K562 (cell line): ENCODE data around the gene SMOC2. TPM values are rescaled to one million over a fixed set of nuclear protein-coding genes. Genes with fewer than 3 reads are reported as not detected.

Experiments
- ATAC-seq: fragments of 200-7000 bp; cut with Tn5 transposase; 3 replicates; pipeline ENCODE4 v1.9.1; 2020; ENCODE audit warnings: moderate library complexity
- BruUV-seq: library from RNA; stranded (reverse); fragments of 400-500 nt; replicated peaks from 2 replicates; lab custom pipeline; 2021; lab: Mats Ljungman, UMichigan
- CTCF ChIA-PET: fragments of 300-600 bp; formaldehyde crosslinking; extraction: SDS; loops from one replicate; lab custom pipeline; 2021; ENCODE audit warnings: low intra/inter-chr PET ratio; lab: Yijun Ruan, JAX
- POLR2A ChIA-PET: fragments of 300-600, 350-650 bp; sonication (Branson Sonifier 250); formaldehyde crosslinking; extraction: SDS; loops from one replicate; lab custom pipeline; 2021; ENCODE audit warnings: antibody characterized with exemption, inconsistent platforms; lab: Yijun Ruan, JAX
- DNase-seq, 4 experiments: peaks; one replicate each; pipeline versions ENCODE4 v3.0.0 to v3.0.0-alpha.2; 2011 to 2018; ENCODE audit warnings: low spot score in 3 of 4, mixed read lengths in 3 of 4; ENCODE audit errors: extremely low read depth in 1 of 4
- FAIRE-seq: peaks from 2 replicates; lab custom pipeline; 2011; peaks lifted over from hg19 to GRCh38; lab: Jason Lieb, UNC
- H2AFZ ChIP-seq: 2 replicates; pipeline ENCODE4 v1.6.0; 2011; ENCODE audit warnings: low read depth, low read length, control low read depth, inconsistent platforms
- H3K27ac ChIP-seq: fragments of 200-600 bp; 3 replicates; pipeline ENCODE4 v1.8.0; 2011; ENCODE audit warnings: low read depth, mild to moderate bottlenecking, control low read depth, inconsistent platforms, low read length, moderate library complexity, mixed read lengths; ENCODE audit errors: extremely low read depth
- H3K27me3 ChIP-seq, 2 experiments: fragments of 300-600 bp in 1 of 2; 2 replicates in 1 of 2; 3 replicates in 1 of 2; pipeline versions ENCODE4 v1.6.0 to v1.8.0; 2011; ENCODE audit warnings: inconsistent platforms in 2 of 2, low read length in 2 of 2, mild to moderate bottlenecking in 1 of 2, mixed read lengths in 1 of 2, moderate library complexity in 1 of 2; ENCODE audit not compliant: control insufficient read depth in 2 of 2, insufficient read depth in 2 of 2
- H3K36me3 ChIP-seq: fragments of 300-600 bp; 3 replicates; pipeline ENCODE4 v1.8.0; 2011; ENCODE audit warnings: mild to moderate bottlenecking, low read length, inconsistent platforms; ENCODE audit not compliant: control insufficient read depth, insufficient read depth
- H3K4me1 ChIP-seq, 2 experiments: fragments of 200-600 bp in 1 of 2; replicated peaks in 1 of 2; 2 replicates in 1 of 2; 3 replicates in 1 of 2; pipeline versions ENCODE4 v1.5.1 to v1.8.0; 2011; ENCODE audit warnings: inconsistent platforms in 2 of 2, low read length in 2 of 2, mild to moderate bottlenecking in 1 of 2, mixed read lengths in 1 of 2, moderate library complexity in 1 of 2; ENCODE audit not compliant: control insufficient read depth in 2 of 2, insufficient read depth in 2 of 2
- H3K4me2 ChIP-seq: 2 replicates; pipeline ENCODE4 v1.6.1; 2011; ENCODE audit warnings: low read length, control low read depth, inconsistent platforms, mixed read lengths; ENCODE audit not compliant: insufficient read depth
- H3K4me3 ChIP-seq: fragments of 200-600 bp; sonication (generic), shearing (Covaris generic); 2 replicates; pipeline ENCODE4 v1.5.1; 2016; ENCODE audit warnings: control low read depth, inconsistent platforms
- H3K79me2 ChIP-seq: fragments of 200-600 bp; 3 replicates; pipeline ENCODE4 v1.8.0; 2011; ENCODE audit warnings: low read length, inconsistent platforms; ENCODE audit not compliant: control insufficient read depth, insufficient read depth
- H3K9ac ChIP-seq, 2 experiments: 2 replicates each; pipeline versions ENCODE4 v1.6.0 to v1.6.1; 2011; ENCODE audit warnings: low read depth in 2 of 2, low read length in 2 of 2, control low read depth in 1 of 2, inconsistent platforms in 1 of 2, mild to moderate bottlenecking in 1 of 2, mixed read lengths in 1 of 2; ENCODE audit not compliant: insufficient read depth in 1 of 2
- H3K9me1 ChIP-seq: one replicate; pipeline ENCODE4 v1.6.0; 2011; ENCODE audit warnings: inconsistent platforms, mild to moderate bottlenecking, low read length, moderate library complexity; ENCODE audit not compliant: control insufficient read depth, insufficient read depth
- H3K9me3 ChIP-seq: replicated peaks from 2 replicates; pipeline ENCODE4 v1.5.1; 2011; ENCODE audit warnings: low read depth, low read length, inconsistent platforms; ENCODE audit not compliant: control insufficient read depth, insufficient read depth
- H4K20me1 ChIP-seq: replicated peaks from 2 replicates; pipeline ENCODE4 v1.6.1; 2011; ENCODE audit warnings: low read length, inconsistent platforms, mixed read lengths; ENCODE audit not compliant: control insufficient read depth, insufficient read depth
- EZH2 ChIP-seq: IDR thresholded peaks from 2 replicates; pipeline ENCODE4 v1.6.1; 2012; ENCODE audit warnings: low read depth, mild to moderate bottlenecking, inconsistent platforms, low read length, borderline replicate concordance
- NBN ChIP-seq: fragments of 450-650 bp; IDR thresholded peaks from 2 replicates; pipeline ENCODE4 v1.6.1; 2016; ENCODE audit warnings: low read depth, mild to moderate bottlenecking
- SREBF1 ChIP-seq: fragments of 150-350 bp; IDR thresholded peaks from 2 replicates; pipeline ENCODE4 v1.6.1; 2014; ENCODE audit warnings: antibody characterized with exemption, low read depth, low read length, borderline replicate concordance
- USF1 ChIP-seq: sonication (generic); formaldehyde crosslinking; IDR thresholded peaks from 2 replicates; pipeline ENCODE4 v1.9.0; 2022; ENCODE audit warnings: mild to moderate bottlenecking, missing genetic modification reagents
- ZBTB7A ChIP-seq: IDR thresholded peaks from 2 replicates; pipeline ENCODE4 v1.6.1; 2011; ENCODE audit warnings: low read depth, mild to moderate bottlenecking, low read length, moderate library complexity, borderline replicate concordance; ENCODE audit not compliant: control insufficient read depth
- WGBS: fragments of 100-300 bp; shearing (Covaris generic); methylation state at CpG from one replicate; pipeline ENCODE4 v1.1.6; 2016; ENCODE audit warnings: low coverage, mixed read lengths; ENCODE audit not compliant: insufficient coverage; ENCODE audit errors: missing lambda C conversion rate; 5-methylcytosine and 5-hydroxymethylcytosine counted together
- in situ Hi-C: fragments of 300-500 bp; cut with MboI; formaldehyde crosslinking; loops from 4 replicates; pipeline ENCODE4 v1.15.0; 2018; ENCODE audit warnings: inconsistent platforms, mixed read lengths
- intact Hi-C: fragments of 100-400 bp; cut with micrococcal nuclease; formaldehyde crosslinking; loops from 2 replicates; pipeline ENCODE4 v1.14.2; 2022
- polyA plus RNA-seq, 8 experiments: library from polyadenylated mRNA; depleted of rRNA in 4 of 8; stranded (reverse) in 5 of 8; unstranded in 3 of 8; fragments of >200 nt; fragmentation: Nextera tagmentation in 2 of 8; fragmentation: Illumina TruSeq in 1 of 8; extraction: Ambion mirVana in 2 of 8; extraction: Trizol in 1 of 8; gene quantifications; 2 replicates each; pipeline versions ENCODE4 v1.2.1 to v1.2.3, GENCODE V29; 2011 to 2014; ENCODE audit warnings: inconsistent platforms in 1 of 8, missing spikeins in 1 of 8
- total RNA-seq, 7 experiments: library from RNA; depleted of rRNA in 6 of 7; stranded (reverse); fragments of >200 nt in 6 of 7; fragmentation: Illumina TruSeq in 2 of 7; extraction: Trizol in 2 of 7; gene quantifications; 2 replicates each; pipeline versions ENCODE4 v1.2.1 to v1.2.3, GENCODE V29; 2011 to 2021; ENCODE audit warnings: low replicate concordance in 1 of 7
- TF ChIP-seq, protein P1 (sequence below): fragments of 450-650 bp; formaldehyde crosslinking; IDR thresholded peaks from 2 replicates; pipeline ENCODE4 v1.4.0; 2020; ENCODE audit warnings: mild to moderate bottlenecking, mixed read lengths

Gene SMOC2
- total and polyA plus RNA-seq, 9 of the 15 experiments (the other 6 are each of a cell fraction or from before 2014, with no cell fraction given): 0.45 to 2.3 (median 1.1) TPM

GRCh38 chr6:168581706-168582105 lies 140.7 kb downstream of the SMOC2 start:
- H3K9me1 ChIP-seq: no peaks in the 10 kb centered on the region
- H4K20me1 ChIP-seq: no peaks in the 10 kb centered on the region
- ChIA-PET CTCF (no interaction called here), POLR2A (no interaction called here)
- WGBS: 18% methylated on average over 9 of the region's 9 CpGs
- DNase-seq: no peak
- BruUV-seq: no TSS peak
- H3K79me2 ChIP-seq: no peaks in the 10 kb centered on the region
- TF ChIP-seq EZH2: no peak
- TF ChIP-seq USF1 (CRISPR knock-in tag): no peak
- TF ChIP-seq NBN: no peak
- no peak for TF ChIP-seq ZBTB7A
- no peak for TF ChIP-seq SREBF1
- TF ChIP-seq, protein P1, sequence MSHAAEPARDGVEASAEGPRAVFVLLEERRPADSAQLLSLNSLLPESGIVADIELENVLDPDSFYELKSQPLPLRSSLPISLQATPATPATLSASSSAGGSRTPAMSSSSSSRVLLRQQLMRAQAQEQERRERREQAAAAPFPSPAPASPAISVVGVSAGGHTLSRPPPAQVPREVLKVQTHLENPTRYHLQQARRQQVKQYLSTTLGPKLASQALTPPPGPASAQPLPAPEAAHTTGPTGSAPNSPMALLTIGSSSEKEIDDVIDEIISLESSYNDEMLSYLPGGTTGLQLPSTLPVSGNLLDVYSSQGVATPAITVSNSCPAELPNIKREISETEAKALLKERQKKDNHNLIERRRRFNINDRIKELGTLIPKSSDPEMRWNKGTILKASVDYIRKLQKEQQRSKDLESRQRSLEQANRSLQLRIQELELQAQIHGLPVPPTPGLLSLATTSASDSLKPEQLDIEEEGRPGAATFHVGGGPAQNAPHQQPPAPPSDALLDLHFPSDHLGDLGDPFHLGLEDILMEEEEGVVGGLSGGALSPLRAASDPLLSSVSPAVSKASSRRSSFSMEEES (CRISPR knock-in tag): no peak
- H3K27me3 ChIP-seq: peaks cover 3 to 39% of the 10 kb centered on the region in 2 experiments; a peak in 3 of 5 replicates
- no peak overlapping the region for H3K27ac ChIP-seq
- H2AFZ ChIP-seq: no peak overlapping the region
- intact Hi-C loops (no loop called here), in situ Hi-C loops (no loop called here)
- H3K9me3 ChIP-seq: no peaks in the 10 kb centered on the region
- FAIRE-seq: no peak
- no peak overlapping the region for H3K9ac ChIP-seq
- no peak overlapping the region for H3K4me3 ChIP-seq
- no peak overlapping the region for H3K4me2 ChIP-seq
- no peaks in the 10 kb centered on the region for H3K36me3 ChIP-seq
- H3K4me1 ChIP-seq: peaks cover 0 to 4% of the 10 kb centered on the region in 2 experiments; a peak in 1 of 5 replicates
- ATAC-seq: no peak
